ENCODE results near the gene EIF3K.

The EIF3K gene

GRCh38 chr19:38669552-38669951 is 50.6 kb downstream of the EIF3K start:
- no peak for DNase-seq

GRCh38 chr19:38670921-38671398 is 52.0 kb downstream of the EIF3K start:
- no peak for DNase-seq

DNA sequence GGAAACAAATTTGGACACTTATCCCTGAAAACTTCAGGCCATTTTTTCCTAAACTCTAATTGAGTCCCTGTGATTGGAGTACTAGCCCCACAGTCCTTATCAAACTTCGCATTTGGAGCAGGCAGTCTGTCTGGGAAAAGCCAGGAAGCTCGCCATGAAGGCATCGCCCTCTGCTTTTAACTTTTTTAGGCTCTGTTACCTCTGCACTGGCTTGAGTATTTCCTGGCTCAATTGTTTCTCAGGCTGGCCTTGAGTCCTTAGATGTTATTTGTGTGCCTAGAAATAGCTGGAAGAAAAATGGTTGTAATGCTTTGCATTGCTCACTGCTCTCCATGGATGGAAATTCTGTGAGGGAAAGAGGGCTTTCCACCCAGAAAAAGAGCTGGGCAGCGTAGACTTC is 52.7 kb downstream of the EIF3K start:
- DNase-seq, result no peak

DNA sequence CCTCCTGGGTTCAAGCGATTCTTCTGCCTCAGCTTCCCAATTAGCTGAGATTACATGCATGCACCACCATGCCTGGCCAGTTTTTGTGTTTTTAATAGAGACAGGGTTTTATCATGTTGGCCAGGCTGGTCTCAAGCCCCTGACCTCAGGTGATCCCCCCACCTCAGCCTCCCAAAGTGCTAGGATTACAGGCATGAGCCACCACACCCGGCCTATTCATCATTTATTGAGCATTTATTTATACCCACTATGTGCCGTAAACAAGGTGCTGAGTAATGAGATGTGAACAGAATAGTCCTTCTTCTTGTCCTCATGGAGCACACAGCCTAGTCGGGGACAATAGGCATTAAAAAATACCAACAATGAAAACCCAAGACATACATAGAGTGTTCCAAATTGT is 54.0 kb downstream of the EIF3K start:
- no peak for DNase-seq

DNA sequence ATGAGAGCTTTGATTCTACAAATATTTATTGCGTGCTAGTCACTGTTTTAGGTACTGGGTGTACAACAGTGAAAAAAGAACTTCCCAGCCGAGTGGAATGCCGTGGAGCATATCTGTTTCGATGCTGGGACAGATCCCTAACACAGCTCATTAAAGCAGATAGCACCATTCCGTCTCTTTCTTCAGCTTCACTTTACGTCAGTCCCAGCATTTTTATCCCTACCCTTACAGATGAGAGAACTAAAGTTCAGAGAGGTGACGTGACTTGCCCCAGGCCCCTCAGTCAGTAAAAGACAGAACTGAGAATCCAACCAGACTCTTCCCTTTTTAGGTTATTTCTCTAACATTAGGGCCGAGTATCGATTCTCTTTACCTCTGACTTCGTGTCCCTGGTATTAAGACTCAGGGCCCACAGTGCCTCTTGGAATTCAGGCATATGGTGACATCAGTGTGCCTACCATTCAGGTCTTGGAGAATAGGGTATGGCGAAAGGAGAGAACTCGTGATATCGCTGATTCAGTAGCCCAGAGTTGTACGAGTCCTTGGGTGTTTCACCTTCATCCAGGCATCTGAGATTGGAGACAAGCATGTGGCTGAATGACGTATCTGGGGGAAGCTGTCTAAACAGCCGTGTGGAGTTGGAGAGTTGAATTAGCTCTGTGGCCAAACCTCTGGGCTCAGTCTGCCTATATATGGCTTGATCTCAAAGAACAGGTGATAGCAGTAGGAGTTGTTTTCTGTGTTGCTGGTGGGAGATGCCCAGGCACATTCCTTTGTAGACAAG is 55.6 kb downstream of the EIF3K start:
- DNase-seq, result no peak

DNA sequence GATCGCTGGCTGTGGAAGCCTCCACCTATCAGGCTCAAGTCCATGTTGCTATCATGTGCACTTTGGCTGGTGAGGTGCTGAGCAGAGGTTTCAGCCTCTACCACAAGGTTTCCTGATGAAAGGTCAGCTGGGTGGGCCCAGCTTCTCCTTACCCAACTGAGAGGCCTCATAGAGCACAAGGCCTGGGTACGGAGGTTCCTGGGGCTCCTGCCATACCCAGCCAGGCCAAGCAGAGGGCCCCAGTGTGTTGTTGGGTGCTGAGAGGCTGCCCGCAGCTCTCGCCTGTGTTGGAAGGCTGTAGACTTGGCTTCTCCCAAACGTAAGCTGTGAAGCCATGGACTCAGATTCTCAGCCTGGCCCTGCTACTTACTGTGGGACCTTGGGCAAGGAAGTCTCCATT is 56.6 kb downstream of the EIF3K start:
- no peak for DNase-seq

- DNase-seq, result no peak
Observed at GRCh38 chr19:38676023-38676877, 57.3 kb downstream of the EIF3K start.

DNA sequence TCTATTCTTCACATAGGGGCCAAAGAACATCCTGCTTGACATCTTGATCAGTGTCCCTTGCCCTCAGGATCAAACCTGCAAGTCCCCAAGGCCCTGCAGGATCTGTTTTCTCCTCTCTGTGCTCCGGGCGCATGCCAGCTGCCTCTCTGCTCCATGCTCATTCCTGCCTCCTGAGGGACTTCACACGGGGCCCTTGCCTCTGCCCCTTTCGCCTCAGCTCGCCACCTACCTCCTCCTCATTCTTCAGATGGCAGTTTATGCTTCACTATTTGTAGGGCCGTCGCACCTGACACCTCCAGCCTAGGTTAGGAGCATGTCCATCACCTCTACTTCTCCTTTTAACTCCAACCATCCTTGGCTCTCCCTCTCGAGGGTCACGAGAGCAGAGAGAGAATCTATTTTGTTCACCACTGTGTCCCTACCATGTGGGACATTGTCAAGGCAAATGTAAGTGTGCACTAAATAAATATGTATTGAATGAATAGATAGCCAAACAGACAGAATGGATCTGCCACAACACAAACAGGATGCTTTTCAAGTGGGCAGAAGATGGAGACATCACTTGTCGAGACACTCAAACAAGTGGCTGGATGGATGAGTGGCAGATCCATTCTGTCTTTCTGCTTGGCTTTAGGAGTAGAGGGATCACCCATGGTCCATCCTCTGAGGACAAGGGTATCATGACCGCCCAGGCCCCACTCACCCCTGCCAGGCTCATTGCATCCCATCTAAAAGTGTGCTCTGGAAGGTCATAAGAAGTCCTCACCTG is 58.1 kb downstream of the EIF3K start:
- DNase-seq, result no peak

DNA sequence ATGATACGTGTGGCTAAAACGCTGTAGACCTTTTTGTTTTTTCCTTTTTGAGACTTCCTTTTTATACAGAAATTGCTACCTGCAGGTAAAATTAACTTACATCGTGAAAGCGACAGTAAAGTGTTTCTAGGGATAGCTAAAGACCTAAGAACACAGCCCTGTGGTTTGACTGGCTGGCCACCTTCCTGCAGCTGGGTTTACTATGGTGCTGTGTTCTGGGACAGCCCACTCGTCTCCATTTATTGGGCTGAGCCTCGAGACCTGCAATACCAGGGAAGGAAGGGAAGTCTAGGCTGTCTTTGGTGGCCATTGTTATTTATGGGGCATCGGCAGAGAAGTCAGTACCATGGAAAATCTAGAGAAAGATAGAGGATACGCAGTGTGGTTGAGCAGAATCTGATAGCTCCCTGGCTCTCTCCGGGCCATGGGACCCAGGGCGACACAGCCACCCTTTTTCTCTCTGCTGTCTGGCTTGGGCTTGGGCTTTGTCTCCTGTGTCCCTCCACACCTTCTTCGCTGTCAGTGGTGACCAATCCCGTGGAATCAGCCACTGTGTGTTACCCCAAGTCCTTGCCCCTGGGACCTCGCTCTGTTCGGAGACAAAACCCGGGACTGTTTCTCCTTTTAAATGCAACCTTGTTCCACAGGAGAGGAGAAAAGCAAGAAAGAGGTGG is 59.4 kb downstream of the EIF3K start:
- no peak for DNase-seq

- no peak for DNase-seq
Observed at GRCh38 chr19:38678891-38679494, 60.0 kb downstream of the EIF3K start.

- no peak for DNase-seq
Observed at GRCh38 chr19:38679839-38680238, 60.9 kb downstream of the EIF3K start.

DNA sequence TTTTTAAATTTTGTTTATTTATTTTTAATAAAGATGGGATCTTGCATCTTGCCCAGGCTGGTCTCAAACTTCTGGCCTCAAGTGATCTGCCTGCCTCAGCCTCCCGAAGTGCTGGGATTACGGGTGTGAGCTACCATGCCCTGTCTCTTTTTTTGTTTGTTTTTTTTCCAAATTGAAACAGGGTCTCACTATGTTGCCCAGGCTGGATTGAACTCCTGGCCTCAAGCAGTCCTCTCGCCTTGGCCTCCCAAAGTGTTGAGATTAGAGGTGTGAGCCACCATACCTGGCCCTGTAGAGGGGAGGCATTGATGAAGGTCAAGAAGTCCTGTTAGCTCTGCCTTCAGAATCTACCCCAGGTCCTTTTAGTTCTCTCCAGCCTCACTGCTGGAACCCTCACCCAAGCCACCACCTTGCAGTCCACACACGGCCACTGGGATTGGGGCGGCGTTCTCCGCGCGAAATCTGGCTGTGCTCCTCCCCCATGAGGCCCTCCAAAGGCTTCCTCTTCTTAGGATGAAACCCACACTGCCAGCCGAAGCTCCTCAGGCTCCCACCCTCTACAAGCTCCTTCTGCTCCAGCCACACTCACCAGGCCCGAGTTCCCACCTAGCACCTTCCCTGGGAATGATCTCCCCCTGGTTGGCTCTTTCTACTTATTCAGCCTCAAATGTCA is 63.3 kb downstream of the EIF3K start:
- no peak for DNase-seq

DNA sequence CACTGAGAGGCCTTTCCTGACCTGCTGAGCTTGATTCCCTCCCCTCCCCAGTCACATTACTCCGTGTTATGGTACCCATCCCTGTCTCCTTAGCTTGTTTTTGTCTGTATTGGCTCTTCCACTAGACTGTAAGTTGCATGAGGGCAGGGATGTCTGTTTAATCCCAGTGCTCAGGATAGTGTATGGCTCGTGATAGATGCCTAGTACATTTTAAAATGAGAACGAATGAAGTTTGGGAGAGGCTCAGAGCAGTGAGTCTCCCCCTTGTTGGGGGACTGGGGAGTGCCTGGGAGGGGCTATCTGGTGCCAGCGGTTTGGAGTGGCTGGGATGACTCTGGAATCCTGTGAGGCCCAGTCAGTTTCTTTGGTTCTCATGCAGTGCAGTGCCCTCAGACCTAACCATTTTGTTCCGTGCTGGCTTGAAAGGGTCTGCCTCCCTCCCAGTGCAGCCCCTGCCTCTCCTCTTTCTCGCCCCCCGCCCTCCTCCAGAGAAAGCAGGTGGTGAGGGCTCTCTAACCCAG is 63.9 kb downstream of the EIF3K start:
- no peak for DNase-seq

DNA sequence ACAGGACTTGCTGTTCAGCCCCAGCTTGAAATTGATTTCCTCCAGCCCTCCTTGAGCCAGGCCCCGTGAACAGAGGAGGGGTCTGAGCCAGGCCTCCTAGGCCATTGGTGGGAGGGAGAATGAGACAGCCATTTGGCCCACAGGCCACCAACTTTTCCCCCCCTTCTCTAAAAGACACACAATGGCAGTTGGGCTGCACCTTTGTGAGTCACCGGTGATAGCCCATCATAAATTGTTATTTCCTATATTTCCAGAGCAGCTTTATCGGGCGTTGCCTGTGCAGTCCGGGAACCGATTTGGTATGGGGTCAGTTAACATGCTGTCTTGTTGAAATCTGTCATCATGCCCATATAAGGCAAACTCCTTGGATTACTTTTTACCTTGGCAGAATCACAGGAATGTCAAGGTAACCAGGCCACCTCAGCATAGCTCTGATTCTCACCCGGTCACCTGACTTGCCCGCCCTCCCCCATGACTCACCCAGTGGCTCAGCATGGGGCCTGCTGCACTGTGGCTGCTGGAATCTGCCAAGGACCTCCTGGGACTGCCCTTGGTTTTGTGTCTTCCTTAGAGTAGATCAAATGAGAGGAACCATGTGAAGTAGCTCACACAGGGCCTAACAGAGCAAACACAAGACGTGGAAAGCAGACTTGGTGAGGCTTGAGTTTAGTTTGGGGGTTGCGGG is 64.5 kb downstream of the EIF3K start:
- DNase-seq, result no peak

DNA sequence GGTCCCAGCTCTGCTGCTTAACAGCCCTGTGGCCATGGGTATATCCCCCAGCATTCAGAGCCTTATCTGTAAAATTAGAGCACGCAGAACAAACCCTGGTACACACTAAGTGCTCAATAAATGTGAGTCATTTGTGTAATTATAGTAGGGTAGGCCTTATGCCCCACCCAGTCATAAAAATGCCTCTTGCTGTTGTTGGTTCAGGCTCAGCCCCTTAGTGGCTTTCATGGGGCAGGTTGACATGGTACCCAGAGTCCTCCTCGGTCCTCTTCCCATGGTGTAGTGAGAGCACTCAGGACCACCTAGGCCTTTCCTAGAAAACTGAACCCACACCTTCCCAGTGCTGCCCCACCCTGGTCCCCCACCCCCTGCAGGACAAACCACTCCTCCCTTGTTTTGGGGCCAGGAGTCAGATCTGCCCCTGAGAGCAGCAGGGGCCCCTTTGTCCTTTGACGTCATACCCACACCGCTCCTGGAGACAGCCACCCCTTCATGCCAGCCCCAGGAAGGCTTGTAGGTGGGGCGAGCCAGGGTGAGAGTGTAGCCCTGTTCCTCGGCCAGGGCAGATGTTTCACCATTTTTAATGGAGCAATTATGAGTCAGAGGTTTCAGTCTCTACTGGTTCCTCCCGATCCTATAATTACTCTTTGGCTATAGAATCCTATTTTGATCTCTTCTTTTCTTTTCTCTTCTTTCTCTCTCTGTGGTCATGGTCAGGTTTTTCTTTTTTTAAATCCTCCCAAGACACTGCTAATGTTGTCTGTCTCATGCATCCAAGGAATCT is 65.3 kb downstream of the EIF3K start:
- DNase-seq, result no peak

- no peak for DNase-seq
Observed at GRCh38 chr19:38684862-38685665, 66.1 kb downstream of the EIF3K start.

- DNase-seq, result no peak
Observed at GRCh38 chr19:38685666-38686529, 66.9 kb downstream of the EIF3K start.

DNA sequence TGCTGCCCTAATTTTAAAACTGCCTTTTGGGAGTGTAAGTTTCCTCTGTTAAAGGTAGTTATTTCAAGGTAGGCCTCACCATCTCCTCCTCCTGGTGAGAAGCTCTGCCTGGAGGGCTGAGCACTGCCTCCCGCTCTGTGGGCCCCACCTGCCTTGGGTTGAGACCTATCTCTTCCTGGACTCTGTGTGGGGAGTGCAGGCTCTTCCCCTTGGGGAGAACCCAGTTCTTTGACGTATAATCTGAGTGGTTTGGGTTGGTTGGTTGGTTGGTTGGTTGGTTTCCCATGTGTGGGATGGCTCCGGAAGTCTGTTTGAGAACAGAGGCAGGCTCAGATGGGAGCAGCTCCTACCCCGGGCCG is 67.5 kb downstream of the EIF3K start:
- DNase-seq, result no peak
